C1 segment of cervical spinal cord (tissue), 14 donors: ENCODE results near the gene MYO7A.

ENCODE experiments used
- DNase-seq, 14 donors: peaks; one replicate each; lab custom pipeline; 2025; lab: John Stamatoyannopoulos, UW

MYO7A gene

GRCh38 chr11:77126861-77127234 is 1.2 kb upstream of the MYO7A start:
- no peak for DNase-seq

GRCh38 chr11:77127235-77127911 is 673 bp upstream of the MYO7A start:
- DNase-seq = peak in 11 of 14 donors; percentile 22 to 78 (median 54)

GRCh38 chr11:77129069-77129841 is 1.2 kb downstream of the MYO7A start:
- no peak for DNase-seq

- DNase-seq = no peak
Observed at GRCh38 chr11:77129842-77130756, 2.1 kb downstream of the MYO7A start.

DNA sequence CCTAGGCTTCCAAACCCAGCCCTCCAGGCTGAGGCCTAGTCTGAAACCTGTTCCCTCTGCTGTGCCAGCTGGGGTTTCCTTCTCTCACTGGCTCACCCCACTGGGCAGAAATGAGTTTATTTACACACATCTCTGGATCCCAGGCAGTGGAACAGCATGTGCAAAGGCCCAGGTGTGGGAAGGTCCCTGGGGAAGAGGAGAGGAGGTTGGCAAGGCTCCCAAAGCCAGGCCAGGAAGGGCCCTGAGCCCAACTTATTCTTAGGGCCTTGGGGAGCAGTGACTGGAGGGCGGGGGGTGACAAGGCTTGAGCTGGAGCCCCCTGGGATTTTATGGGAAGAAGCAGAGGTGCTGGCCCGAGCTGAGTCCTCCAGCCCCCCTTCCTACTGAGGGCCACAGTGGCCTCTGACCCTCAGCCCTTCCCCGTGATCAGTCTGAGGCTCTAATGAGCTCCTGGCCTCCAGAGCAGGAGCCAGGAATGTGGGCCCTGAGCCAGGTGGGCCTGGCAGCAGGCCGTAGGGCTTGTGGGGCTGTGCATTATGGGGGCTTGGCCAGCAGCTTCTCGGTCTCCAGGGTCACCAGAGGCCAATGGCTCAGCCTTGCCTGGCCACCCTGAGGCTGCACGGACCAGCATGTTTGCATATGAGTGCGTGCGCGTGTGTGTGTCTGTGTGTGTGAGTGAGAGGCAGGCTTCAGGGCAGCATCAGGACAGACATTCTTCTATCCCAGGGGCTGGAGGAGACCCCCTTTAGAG is 2.9 kb downstream of the MYO7A start:
- DNase-seq = peak in 6 of 14 donors; percentile 15 to 59 (median 28)

GRCh38 chr11:77131560-77131959 is 3.5 kb downstream of the MYO7A start:
- no peak for DNase-seq

GRCh38 chr11:77135069-77135468 is 7.0 kb downstream of the MYO7A start:
- no peak for DNase-seq

- DNase-seq = no peak
Observed at GRCh38 chr11:77136074-77136473, 8.0 kb downstream of the MYO7A start.

- DNase-seq = no peak
Observed at GRCh38 chr11:77136784-77137420, 8.9 kb downstream of the MYO7A start.

DNA sequence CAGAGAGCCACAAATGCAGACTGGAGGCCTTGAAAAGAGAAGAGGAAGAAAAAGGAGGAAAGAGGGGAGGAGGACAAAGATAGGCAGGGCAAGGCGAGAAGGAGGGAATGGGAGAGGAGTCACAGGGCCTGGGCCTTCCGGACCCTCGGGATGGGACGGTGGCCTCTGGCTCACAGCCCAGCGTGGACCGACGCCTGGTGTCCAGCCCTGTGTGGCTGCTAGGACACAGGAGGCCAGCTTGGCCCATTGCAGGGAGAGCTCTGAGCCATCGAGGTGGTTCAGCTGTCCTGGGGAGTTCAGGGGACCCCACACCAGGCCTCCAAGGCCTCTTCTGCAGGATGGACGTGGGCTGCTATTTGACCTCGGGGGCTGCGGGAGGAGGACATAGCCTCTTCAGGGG is 9.4 kb downstream of the MYO7A start:
- DNase-seq = no peak

- no peak for DNase-seq
Observed at GRCh38 chr11:77138106-77138649, 10.1 kb downstream of the MYO7A start.

DNA sequence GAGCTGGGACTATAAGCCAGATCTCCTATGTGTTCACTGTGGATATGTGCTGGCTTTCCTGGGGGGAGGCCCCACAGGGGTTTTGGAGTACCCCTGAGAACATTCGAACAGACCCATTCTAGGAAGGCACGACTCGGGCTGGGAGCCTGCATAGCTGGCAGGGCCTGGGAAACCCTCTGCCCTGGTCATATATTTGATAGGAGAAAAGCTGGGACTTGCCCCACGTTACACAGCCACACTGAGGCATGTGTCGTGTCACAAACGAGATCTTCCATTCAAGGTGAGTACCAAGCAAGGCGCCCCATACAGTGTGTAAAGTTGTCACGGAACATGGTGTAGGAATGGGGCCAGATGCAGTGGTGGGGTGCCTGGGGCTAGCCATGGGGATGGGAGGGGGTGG is 11.2 kb downstream of the MYO7A start:
- no peak for DNase-seq

- DNase-seq = no peak
Observed at GRCh38 chr11:77140231-77140851, 12.3 kb downstream of the MYO7A start.

GRCh38 chr11:77141034-77141433 is 13.0 kb downstream of the MYO7A start:
- no peak for DNase-seq

DNA sequence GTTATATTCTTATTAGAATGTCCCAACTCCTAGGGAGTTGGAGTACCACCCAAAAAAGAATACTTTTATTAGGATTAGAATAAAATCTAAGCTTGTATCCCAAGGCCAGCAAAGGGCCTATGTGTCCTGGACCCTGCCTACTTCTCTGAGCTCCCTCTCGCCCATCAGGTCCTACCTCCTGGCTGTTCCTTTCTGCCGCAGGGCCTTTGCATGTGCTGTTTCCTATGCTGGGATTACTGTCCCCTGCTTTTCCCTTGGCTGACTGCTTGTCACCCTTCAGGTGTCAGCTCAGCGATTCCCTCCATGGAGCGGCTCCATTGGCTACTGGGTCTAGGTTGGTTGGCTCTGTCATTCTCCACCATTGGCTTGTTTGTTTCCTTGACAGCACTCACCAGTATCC is 13.4 kb downstream of the MYO7A start:
- DNase-seq = no peak

GRCh38 chr11:77142091-77142975 is 14.3 kb downstream of the MYO7A start:
- no peak for DNase-seq

- no peak for DNase-seq
Observed at GRCh38 chr11:77143405-77144020, 15.5 kb downstream of the MYO7A start.

- no peak for DNase-seq
Observed at GRCh38 chr11:77144196-77144856, 16.3 kb downstream of the MYO7A start.
